AG10803 (cell line): ENCODE measurements around the gene UFC1.
A peak's percentile ranks its signal among the peaks of the same experiment; 100 is the strongest.

Source experiments
- DNase-seq: peaks from one replicate; pipeline ENCODE4 v3.0.0; 2010; ENCODE audit warnings: low read depth
- H3K4me3 ChIP-seq: 2 replicates; pipeline ENCODE4 v1.5.1; 2011; ENCODE audit warnings: mild to moderate bottlenecking, low read length, control low read depth
- TF ChIP-seq, protein P1 (sequence below): conservative IDR thresholded peaks from 2 replicates; pipeline ENCODE4 v1.5.1; 2011; ENCODE audit warnings: mild to moderate bottlenecking, low read length, control low read depth, inconsistent platforms

Gene UFC1

DNA sequence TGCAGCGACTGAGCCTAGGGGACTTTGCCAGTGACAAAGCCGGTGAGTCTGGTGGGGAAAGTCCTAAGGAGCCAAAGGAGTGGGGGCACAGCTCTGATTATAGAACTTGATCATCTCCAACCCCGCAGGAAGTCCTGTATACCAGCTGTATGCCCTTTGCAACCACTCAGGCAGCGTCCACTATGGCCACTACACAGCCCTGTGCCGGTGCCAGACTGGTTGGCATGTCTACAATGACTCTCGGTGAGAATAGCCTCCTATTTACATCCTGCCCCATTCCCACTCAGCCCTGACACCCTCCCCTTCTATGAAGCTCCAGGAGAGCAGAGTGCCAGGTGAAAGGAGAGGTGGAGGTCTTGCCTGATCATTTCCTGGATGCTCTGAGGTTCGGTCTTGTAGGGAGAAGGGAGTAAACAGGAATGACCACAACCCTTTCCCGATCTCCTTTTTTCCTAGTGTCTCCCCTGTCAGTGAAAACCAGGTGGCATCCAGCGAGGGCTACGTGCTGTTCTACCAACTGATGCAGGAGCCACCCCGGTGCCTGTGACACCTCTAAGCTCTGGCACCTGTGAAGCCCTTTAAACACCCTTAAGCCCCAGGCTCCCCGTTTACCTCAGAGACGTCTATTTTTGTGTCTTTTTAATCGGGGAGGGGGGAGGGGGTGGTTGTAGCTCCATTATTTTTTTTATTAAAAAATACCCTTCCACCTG lies 11.3 kb downstream of the UFC1 start:
- no peak for DNase-seq
- TF ChIP-seq, protein P1, sequence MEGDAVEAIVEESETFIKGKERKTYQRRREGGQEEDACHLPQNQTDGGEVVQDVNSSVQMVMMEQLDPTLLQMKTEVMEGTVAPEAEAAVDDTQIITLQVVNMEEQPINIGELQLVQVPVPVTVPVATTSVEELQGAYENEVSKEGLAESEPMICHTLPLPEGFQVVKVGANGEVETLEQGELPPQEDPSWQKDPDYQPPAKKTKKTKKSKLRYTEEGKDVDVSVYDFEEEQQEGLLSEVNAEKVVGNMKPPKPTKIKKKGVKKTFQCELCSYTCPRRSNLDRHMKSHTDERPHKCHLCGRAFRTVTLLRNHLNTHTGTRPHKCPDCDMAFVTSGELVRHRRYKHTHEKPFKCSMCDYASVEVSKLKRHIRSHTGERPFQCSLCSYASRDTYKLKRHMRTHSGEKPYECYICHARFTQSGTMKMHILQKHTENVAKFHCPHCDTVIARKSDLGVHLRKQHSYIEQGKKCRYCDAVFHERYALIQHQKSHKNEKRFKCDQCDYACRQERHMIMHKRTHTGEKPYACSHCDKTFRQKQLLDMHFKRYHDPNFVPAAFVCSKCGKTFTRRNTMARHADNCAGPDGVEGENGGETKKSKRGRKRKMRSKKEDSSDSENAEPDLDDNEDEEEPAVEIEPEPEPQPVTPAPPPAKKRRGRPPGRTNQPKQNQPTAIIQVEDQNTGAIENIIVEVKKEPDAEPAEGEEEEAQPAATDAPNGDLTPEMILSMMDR = no peak

DNA sequence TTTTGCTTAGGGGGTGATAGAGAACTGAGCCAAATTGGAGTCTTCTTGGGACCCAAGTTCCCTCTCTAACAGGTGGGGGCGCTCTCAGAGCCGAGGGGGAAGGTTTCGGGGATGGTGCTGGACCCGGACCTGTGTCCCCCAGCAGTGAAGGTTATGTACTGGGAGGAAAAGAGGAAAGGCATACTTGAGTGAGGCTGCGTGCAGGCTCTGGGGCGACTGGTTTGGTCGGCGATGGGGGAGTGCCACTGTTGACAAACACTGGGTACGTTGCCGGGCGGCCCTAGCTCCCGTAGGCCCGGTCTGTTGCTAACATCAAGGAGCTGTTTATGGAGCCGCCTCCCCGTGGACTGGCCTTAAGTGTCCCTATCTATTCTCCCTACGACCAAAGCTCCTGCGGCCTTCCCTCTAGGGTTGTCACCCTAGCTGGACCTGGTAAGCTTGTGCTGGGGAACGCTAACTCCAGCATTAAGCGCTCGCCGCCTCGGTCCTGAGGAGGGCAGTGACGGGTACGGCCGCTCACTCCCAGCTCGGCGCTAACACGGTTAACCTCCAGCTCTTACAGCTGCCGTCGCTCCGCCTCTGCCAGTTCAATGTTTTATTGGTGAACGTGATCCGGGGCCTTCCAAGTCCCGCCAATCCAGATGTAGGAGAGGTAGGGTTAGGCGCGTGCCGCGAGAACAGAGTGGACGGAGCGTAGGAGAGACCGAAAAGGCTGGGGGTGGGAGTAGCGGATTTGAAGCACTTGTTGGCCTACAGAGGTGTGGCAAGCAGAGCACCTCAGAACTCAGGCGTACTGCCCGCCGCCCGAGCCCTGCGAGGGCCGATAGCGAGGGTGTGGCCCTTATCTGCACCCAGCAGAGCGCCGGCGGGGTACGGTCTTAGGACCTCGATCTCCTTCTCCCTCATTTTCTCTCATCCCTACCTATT lies 12.2 kb downstream of the UFC1 start, which contains the start of gene PPOX:
Gene PPOX (plus strand): TSS at position 685 of the 927 bp plus-strand sequence. CDS start 422 bp downstream, outside the sequence.
- TF ChIP-seq, protein P1 = peak; percentile 59
- DNase-seq = peak; percentile 98
- peak within 1 kb of the TSS; percentile 92 for H3K4me3 ChIP-seq

More for the DNA sequence above, 11.3 kb downstream of the UFC1 start:
- H3K4me3 ChIP-seq = peak overlapping the region; percentile 92

DNA sequence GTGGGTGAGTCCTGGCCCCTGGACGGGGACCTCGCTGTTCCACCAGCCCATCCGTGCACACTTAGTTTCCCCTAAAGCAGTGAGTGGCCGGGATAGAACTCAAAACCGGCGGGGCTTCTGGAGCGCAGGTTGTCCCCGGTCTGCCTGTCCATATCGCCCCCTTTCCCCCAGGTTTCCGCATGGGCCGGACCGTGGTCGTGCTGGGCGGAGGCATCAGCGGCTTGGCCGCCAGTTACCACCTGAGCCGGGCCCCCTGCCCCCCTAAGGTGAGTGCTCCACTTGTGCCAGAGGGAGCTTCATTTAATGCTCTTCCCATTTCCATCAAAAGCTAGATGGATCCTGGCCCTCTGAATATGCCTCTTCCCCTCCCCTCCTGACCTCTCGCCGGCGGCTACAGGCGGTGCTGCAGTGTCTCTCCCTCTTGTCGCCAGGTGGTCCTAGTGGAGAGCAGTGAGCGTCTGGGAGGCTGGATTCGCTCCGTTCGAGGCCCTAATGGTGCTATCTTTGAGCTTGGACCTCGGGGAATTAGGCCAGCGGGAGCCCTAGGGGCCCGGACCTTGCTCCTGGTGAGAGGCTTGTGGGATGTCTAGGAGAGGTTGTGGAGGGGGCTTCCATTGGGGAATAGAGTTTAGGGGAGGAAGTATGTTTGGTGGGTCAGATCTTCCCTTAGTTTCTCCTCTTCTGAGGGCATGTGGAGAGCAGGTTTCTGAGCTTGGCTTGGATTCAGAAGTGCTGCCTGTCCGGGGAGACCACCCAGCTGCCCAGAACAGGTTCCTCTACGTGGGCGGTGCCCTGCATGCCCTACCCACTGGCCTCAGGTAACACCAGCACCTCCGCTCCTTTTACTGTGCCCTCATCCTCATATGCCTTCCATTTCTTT lies 13.1 kb downstream of the UFC1 start:
- no peak for DNase-seq
- TF ChIP-seq, protein P1 = no peak
- H3K4me3 ChIP-seq = peak overlapping the region; percentile 92

DNA sequence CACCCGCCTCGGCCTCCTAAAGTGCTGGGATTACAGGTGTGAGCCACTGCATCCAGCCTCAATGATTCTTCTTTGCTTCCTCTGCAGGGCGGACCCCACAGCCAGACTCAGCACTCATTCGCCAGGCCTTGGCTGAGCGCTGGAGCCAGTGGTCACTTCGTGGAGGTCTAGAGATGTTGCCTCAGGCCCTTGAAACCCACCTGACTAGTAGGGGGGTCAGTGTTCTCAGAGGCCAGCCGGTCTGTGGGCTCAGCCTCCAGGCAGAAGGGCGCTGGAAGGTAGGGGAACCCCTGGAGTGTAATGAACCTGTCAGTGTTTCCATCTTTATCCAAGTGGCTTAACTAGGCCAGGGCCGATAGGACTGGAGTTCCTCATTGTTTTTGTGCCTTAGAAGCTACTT lies 15.1 kb downstream of the UFC1 start:
- DNase-seq = no peak
- TF ChIP-seq, protein P1 = no peak
- no peak overlapping the region for H3K4me3 ChIP-seq

DNA sequence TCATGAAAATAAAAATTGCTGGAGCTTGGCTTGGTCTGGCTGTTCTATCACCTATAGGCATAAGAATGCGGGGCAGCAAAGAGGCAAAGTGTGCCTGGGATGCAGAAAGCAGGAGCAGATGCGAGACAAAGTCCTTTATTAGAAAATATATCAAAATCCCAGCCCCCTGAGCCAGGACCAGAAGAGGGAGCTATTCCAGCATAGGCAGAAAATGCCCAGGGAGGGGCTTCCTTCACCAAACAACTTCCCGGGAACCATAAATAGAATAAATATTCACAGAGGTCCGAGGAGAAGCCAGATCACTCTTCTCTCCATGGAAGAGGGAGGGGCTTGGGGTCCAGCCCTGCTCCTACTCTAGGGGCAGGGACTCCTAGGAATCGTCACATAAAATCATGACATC lies 17.4 kb downstream of the UFC1 start:
- H3K4me3 ChIP-seq = no peak overlapping the region
- TF ChIP-seq, protein P1 = peak; percentile 17; the same call in 1 of the 2 replicates
- DNase-seq = no peak

DNA sequence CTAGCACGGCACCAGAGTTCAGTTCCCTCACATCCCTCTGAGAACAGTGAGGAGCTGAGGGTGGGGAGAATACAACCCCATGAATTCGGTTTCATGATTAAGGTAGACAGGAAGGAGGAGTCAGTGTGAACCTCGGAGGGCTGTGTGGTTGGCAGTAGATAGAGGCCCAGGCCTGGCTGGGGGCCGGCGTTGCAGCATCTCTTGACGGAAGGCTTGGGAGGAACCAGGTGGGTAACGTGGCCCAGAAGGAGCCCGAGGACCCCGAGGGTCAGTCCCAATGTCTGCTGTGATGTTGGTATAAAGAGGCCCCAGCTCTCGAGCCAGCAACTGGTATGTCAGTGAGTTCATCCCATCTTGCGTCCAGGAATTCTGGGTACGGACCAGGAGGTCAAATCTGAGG lies 17.9 kb downstream of the UFC1 start:
- H3K4me3 ChIP-seq = no peak overlapping the region
- TF ChIP-seq, protein P1 = no peak
- no peak for DNase-seq
